Type B pancreatic cell (in vitro differentiated cells): ENCODE results near the gene AK5. TPM values are rescaled to one million over a fixed set of nuclear protein-coding genes. Genes with fewer than 3 reads are reported as not detected.

Source experiments
- DNase-seq: peaks from one replicate; pipeline ENCODE4 v3.0.0; 2021; ENCODE audit warnings: mixed read lengths; ENCODE audit not compliant: unreplicated experiment; ENCODE audit errors: extremely low spot score
- H3K27ac Mint-ChIP-seq: 2 replicates; pipeline ENCODE4 v1.8.0; 2021; ENCODE audit warnings: mild to moderate bottlenecking, mixed read lengths
- H3K27me3 Mint-ChIP-seq: 2 replicates; pipeline ENCODE4 v1.8.0; 2021; ENCODE audit warnings: mixed read lengths
- H3K36me3 Mint-ChIP-seq: 2 replicates; pipeline ENCODE4 v1.8.0; 2021; ENCODE audit warnings: mixed read lengths
- H3K4me1 Mint-ChIP-seq: one replicate; pipeline ENCODE4 v1.8.0; 2021; ENCODE audit warnings: mixed read lengths; ENCODE audit not compliant: unreplicated experiment
- H3K4me3 Mint-ChIP-seq: 2 replicates; pipeline ENCODE4 v1.8.0; 2021; ENCODE audit warnings: mild to moderate bottlenecking, mixed read lengths
- H3K9me3 Mint-ChIP-seq: 2 replicates; pipeline ENCODE4 v1.8.0; 2021; ENCODE audit warnings: mixed read lengths
- CTCF ChIP-seq: fragments of 200-600 bp; sonication (generic); conservative IDR thresholded peaks from 2 replicates; pipeline ENCODE4 v1.5.0; 2021; ENCODE audit warnings: antibody characterized with exemption, mild to moderate bottlenecking
- total RNA-seq: library from RNA; stranded (reverse); gene quantifications from 2 replicates; pipeline ENCODE4 v1.2.1, GENCODE V29; 2021; ENCODE audit warnings: low replicate concordance

Gene AK5
- total RNA-seq, 1 donor from 2014 or later, result 1.0 TPM

GRCh38 chr1:77539519-77540142 is 257.8 kb downstream of the AK5 start:
- Mint-ChIP-seq H3K27me3 (no peaks in the 10 kb centered on the region), H3K36me3 (no peaks in the 10 kb centered on the region), H3K9me3 (no peaks in the 10 kb centered on the region), H3K4me3 (no peak overlapping the region), H3K4me1 (peaks cover 7% of the 10 kb centered on the region), H3K27ac (peak overlapping the region; percentile 51)
- DNase-seq, result no peak
- no peak for TF ChIP-seq CTCF

- no peaks in the 10 kb centered on the region for H3K9me3 Mint-ChIP-seq
- no peak for TF ChIP-seq CTCF
- no peak overlapping the region for H3K4me3 Mint-ChIP-seq
- peaks cover 7% of the 10 kb centered on the region for H3K4me1 Mint-ChIP-seq
- no peaks in the 10 kb centered on the region for H3K36me3 Mint-ChIP-seq
- H3K27ac Mint-ChIP-seq, result no peak overlapping the region
- no peaks in the 10 kb centered on the region for H3K27me3 Mint-ChIP-seq
- DNase-seq, result no peak
Observed at GRCh38 chr1:77540501-77541161, 258.8 kb downstream of the AK5 start.

GRCh38 chr1:77541162-77541545 is 259.3 kb downstream of the AK5 start:
- no peaks in the 10 kb centered on the region for H3K36me3 Mint-ChIP-seq
- H3K27me3 Mint-ChIP-seq, result no peaks in the 10 kb centered on the region
- no peaks in the 10 kb centered on the region for H3K9me3 Mint-ChIP-seq
- H3K27ac Mint-ChIP-seq, result no peak overlapping the region
- no peak for TF ChIP-seq CTCF
- peaks cover 12% of the 10 kb centered on the region for H3K4me1 Mint-ChIP-seq
- no peak overlapping the region for H3K4me3 Mint-ChIP-seq
- DNase-seq, result no peak

GRCh38 chr1:77542813-77543420 is 261.1 kb downstream of the AK5 start:
- no peaks in the 10 kb centered on the region for H3K36me3 Mint-ChIP-seq
- H3K4me3 Mint-ChIP-seq, result no peak overlapping the region
- DNase-seq, result no peak
- no peaks in the 10 kb centered on the region for H3K9me3 Mint-ChIP-seq
- H3K27me3 Mint-ChIP-seq, result no peaks in the 10 kb centered on the region
- H3K4me1 Mint-ChIP-seq, result peaks cover 13% of the 10 kb centered on the region
- no peak for TF ChIP-seq CTCF
- H3K27ac Mint-ChIP-seq, result no peak overlapping the region

- Mint-ChIP-seq H3K4me1 (peaks cover 13% of the 10 kb centered on the region), H3K4me3 (no peak overlapping the region), H3K36me3 (no peaks in the 10 kb centered on the region), H3K9me3 (no peaks in the 10 kb centered on the region), H3K27ac (no peak overlapping the region), H3K27me3 (no peaks in the 10 kb centered on the region)
- TF ChIP-seq CTCF, result no peak
- no peak for DNase-seq
Observed at GRCh38 chr1:77543822-77544448, 262.1 kb downstream of the AK5 start.
